ENCODE results near the gene CSRNP3. TPM values are rescaled to one million over a fixed set of nuclear protein-coding genes. Genes with fewer than 3 reads are reported as not detected.
A peak's percentile ranks its signal among the peaks of the same experiment; 100 is the strongest.

The CSRNP3 gene
- total and polyA plus RNA-seq, 4 donors: 0.18 to 2.2 (median 2.0) TPM

GRCh38 chr2:165563468-165564225 is 94.1 kb downstream of the CSRNP3 start (continued):
- peak; percentile 59 for TF ChIP-seq REST (IDR thresholded peaks at IDR 0.05)

GRCh38 chr2:165566008-165566407 is 96.5 kb downstream of the CSRNP3 start:
- WGBS: 92% methylated on average over 4 of the region's 4 CpGs
- H3K27ac ChIP-seq (ENCODE audit: low read depth in 1 of 2, low read length in 2 of 2): no peak overlapping the region
- no peak for TF ChIP-seq REST (IDR thresholded peaks at IDR 0.05)
- TF ChIP-seq TAF1 (conservative IDR thresholded peaks at IDR 0.05): no peak
- TF ChIP-seq CTCF (IDR thresholded peaks at IDR 0.05; ENCODE audit: low read depth, low read length, missing input control): no peak
- no peak for TF ChIP-seq NR2F2 (IDR thresholded peaks at IDR 0.05)
- no peak for TF ChIP-seq MAX (IDR thresholded peaks at IDR 0.05)
- no peak for TF ChIP-seq JUND (IDR thresholded peaks at IDR 0.05)
- TF ChIP-seq EGR1 (IDR thresholded peaks at IDR 0.05; ENCODE audit: low read depth in 2 of 2): no peak
- no peak for TF ChIP-seq YY1 (IDR thresholded peaks at IDR 0.05)
- no peak for TF ChIP-seq HNF4A (conservative IDR thresholded peaks at IDR 0.05)
- no peak for TF ChIP-seq ATF3 (IDR thresholded peaks at IDR 0.05)
- no peak for TF ChIP-seq ZBTB33 (IDR thresholded peaks at IDR 0.05)
- no peak for TF ChIP-seq SP1 (IDR thresholded peaks at IDR 0.05)

More at GRCh38 chr2:165566008-165566407, 96.5 kb downstream of the CSRNP3 start:
- H3K4me3 ChIP-seq (ENCODE audit: low read depth in 1 of 3, low read length in 3 of 3): no peak overlapping the region
- H3K9me3 ChIP-seq (ENCODE audit: control insufficient read depth in 4 of 4, low read length in 3 of 4): no peaks in the 10 kb centered on the region
- no peaks in the 10 kb centered on the region for H3K4me1 ChIP-seq (ENCODE audit: control insufficient read depth in 4 of 4, insufficient read depth in 4 of 4, low read length in 3 of 4)
- no peak for DNase-seq (ENCODE audit: low spot score)
- H3K36me3 ChIP-seq (ENCODE audit: control insufficient read depth in 4 of 4, insufficient read depth in 3 of 4, low read depth in 1 of 4, low read length in 3 of 4): no peaks in the 10 kb centered on the region
- no peak overlapping the region for H3K9ac ChIP-seq (ENCODE audit: low read depth in 1 of 2, low read length in 2 of 2)
- no peaks in the 10 kb centered on the region for H3K27me3 ChIP-seq (ENCODE audit: control insufficient read depth in 4 of 4, insufficient read depth in 4 of 4, low read length in 3 of 4)

Data from liver (tissue), 9 donors.